Breast epithelium (tissue), 4 donors: ENCODE results near the gene IL12RB2. TPM values are rescaled to one million over a fixed set of nuclear protein-coding genes. Genes with fewer than 3 reads are reported as not detected.

ENCODE experiments used
- DNase-seq, 2 donors: peaks; one replicate each; pipeline ENCODE4 v3.0.0-alpha.2; 2019; ENCODE audit warnings: low spot score in 2 of 2
- H3K27ac ChIP-seq, 2 donors: fragments of 200-600 bp; sonication (generic) in 1 of 2; one replicate each; pipeline ENCODE4 v1.5.1; 2016 to 2019; ENCODE audit warnings: mild to moderate bottlenecking in 1 of 2
- H3K27me3 ChIP-seq, 2 donors: fragments of 200-600 bp; sonication (generic) in 1 of 2; one replicate each; pipeline versions ENCODE4 v1.5.1 to v1.6.0; 2017 to 2019; ENCODE audit warnings: control low read depth in 1 of 2, mild to moderate bottlenecking in 1 of 2
- H3K36me3 ChIP-seq: fragments of 200-600 bp; one replicate; pipeline ENCODE4 v1.5.1; 2019
- H3K4me1 ChIP-seq, 2 donors: fragments of 200-600 bp; sonication (generic); one replicate each; pipeline ENCODE4 v1.5.1; 2016 to 2019; ENCODE audit warnings: control low read depth in 1 of 2
- H3K4me3 ChIP-seq, 3 donors: fragments of 200-600 bp; sonication (generic); 1 replicate in 2 of 3; 2 replicates in 1 of 3; pipeline ENCODE4 v1.5.1; 2016 to 2019; ENCODE audit warnings: mild to moderate bottlenecking in 3 of 3, moderate library complexity in 2 of 3
- H3K9me3 ChIP-seq, 2 donors: fragments of 200-600 bp; sonication (generic) in 1 of 2; one replicate each; pipeline ENCODE4 v1.5.1; 2016 to 2019; ENCODE audit warnings: control low read depth in 1 of 2
- CTCF ChIP-seq, 3 donors: fragments of 450-650 bp; IDR thresholded peaks; one replicate each; pipeline ENCODE4 v1.5.1; 2016 to 2017; ENCODE audit warnings: antibody characterized with exemption in 3 of 3, mild to moderate bottlenecking in 3 of 3, moderate library complexity in 3 of 3
- POLR2A ChIP-seq: fragments of 450-650 bp; IDR thresholded peaks from one replicate; pipeline ENCODE4 v1.6.1; 2016; ENCODE audit warnings: antibody characterized with exemption, mild to moderate bottlenecking, moderate library complexity
- POLR2AphosphoS5 ChIP-seq, 3 donors: sonication (generic); formaldehyde crosslinking; IDR thresholded peaks; one replicate each; pipeline ENCODE4 v1.6.1; 2017; ENCODE audit warnings: antibody characterized with exemption in 3 of 3
- intact Hi-C: fragments of 100-400 bp; cut with DNase I; formaldehyde crosslinking; loops from one replicate; pipeline ENCODE4 v1.15.1; 2023; ENCODE audit warnings: low total_unique reads
- total RNA-seq, 3 donors: library from RNA; depleted of rRNA; stranded (reverse); fragments of >200 nt; gene quantifications; one replicate each; pipeline ENCODE4 v1.1.0, GENCODE V29; 2016

The IL12RB2 gene
- total RNA-seq, 3 donors from 2014 or later = 0.33 to 5.1 (median 0.59) TPM

GRCh38 chr1:67433837-67434236 is 126.2 kb downstream of the IL12RB2 start:
- Histone ChIP-seq H3K27me3 (no peaks in the 10 kb centered on the region), H3K4me3 (no peak overlapping the region), H3K4me1 (no peaks in the 10 kb centered on the region), H3K36me3 (no peaks in the 10 kb centered on the region), H3K9me3 (no peaks in the 10 kb centered on the region), H3K27ac (no peak overlapping the region)
- no peak for DNase-seq
- no peak for TF ChIP-seq POLR2AphosphoS5 (IDR thresholded peaks at IDR 0.05)
- no peak for TF ChIP-seq CTCF (IDR thresholded peaks at IDR 0.05)
- no peak for TF ChIP-seq POLR2A
- intact Hi-C loops = no loop called here

- H3K27me3 ChIP-seq = no peaks in the 10 kb centered on the region
- no peaks in the 10 kb centered on the region for H3K9me3 ChIP-seq
- H3K27ac ChIP-seq = no peak overlapping the region
- H3K36me3 ChIP-seq = no peaks in the 10 kb centered on the region
- no peak overlapping the region for H3K4me3 ChIP-seq
- intact Hi-C loops = no loop called here
- DNase-seq = no peak
- no peaks in the 10 kb centered on the region for H3K4me1 ChIP-seq
- no peak for TF ChIP-seq CTCF (IDR thresholded peaks at IDR 0.05)
- no peak for TF ChIP-seq POLR2AphosphoS5 (IDR thresholded peaks at IDR 0.05)
- TF ChIP-seq POLR2A = no peak
These were observed 126.8 kb downstream of the IL12RB2 start for GRCh38 chr1:67434491-67434890.

GRCh38 chr1:67436511-67437055 is 128.9 kb downstream of the IL12RB2 start:
- no peak overlapping the region for H3K27ac ChIP-seq
- TF ChIP-seq POLR2A = no peak
- TF ChIP-seq CTCF (IDR thresholded peaks at IDR 0.05) = no peak
- TF ChIP-seq POLR2AphosphoS5 (IDR thresholded peaks at IDR 0.05) = no peak
- no peaks in the 10 kb centered on the region for H3K9me3 ChIP-seq
- no peaks in the 10 kb centered on the region for H3K36me3 ChIP-seq
- no peak for DNase-seq
- peaks cover 0 to 10% of the 10 kb centered on the region in 2 donors for H3K4me1 ChIP-seq
- no peak overlapping the region for H3K4me3 ChIP-seq
- H3K27me3 ChIP-seq = no peaks in the 10 kb centered on the region
- intact Hi-C loops = no loop called here

GRCh38 chr1:67437961-67438360 is 130.3 kb downstream of the IL12RB2 start:
- intact Hi-C loops = no loop called here
- Histone ChIP-seq H3K9me3 (no peaks in the 10 kb centered on the region), H3K27me3 (no peaks in the 10 kb centered on the region), H3K27ac (no peak overlapping the region), H3K4me3 (no peak overlapping the region), H3K4me1 (peaks cover 0 to 10% of the 10 kb centered on the region in 2 donors), H3K36me3 (no peaks in the 10 kb centered on the region)
- DNase-seq = no peak
- TF ChIP-seq POLR2AphosphoS5 (IDR thresholded peaks at IDR 0.05) (no peak), CTCF (IDR thresholded peaks at IDR 0.05) (no peak), POLR2A (no peak)

- Histone ChIP-seq H3K27me3 (no peaks in the 10 kb centered on the region), H3K36me3 (no peaks in the 10 kb centered on the region), H3K27ac (no peak overlapping the region), H3K4me1 (peaks cover 0 to 10% of the 10 kb centered on the region in 2 donors), H3K9me3 (no peaks in the 10 kb centered on the region), H3K4me3 (no peak overlapping the region)
- no peak for TF ChIP-seq CTCF (IDR thresholded peaks at IDR 0.05)
- TF ChIP-seq POLR2AphosphoS5 (IDR thresholded peaks at IDR 0.05) = no peak
- TF ChIP-seq POLR2A = no peak
- DNase-seq = no peak
- intact Hi-C loops = no loop called here
These were observed 131.8 kb downstream of the IL12RB2 start for GRCh38 chr1:67439277-67440029.
